MCF 10A (cell line): ENCODE measurements around the gene SSBP2. TPM values are rescaled to one million over a fixed set of nuclear protein-coding genes. Genes with fewer than 3 reads are reported as not detected.

ENCODE experiments used
- BruUV-seq: library from RNA; stranded (reverse); fragments of 400-500 nt; replicated peaks from 2 replicates; lab custom pipeline; 2021; lab: Mats Ljungman, UMichigan
- CTCF ChIA-PET: fragments of 300-600 bp; sonication (Branson Sonifier 250); formaldehyde crosslinking; extraction: SDS; loops from one replicate; lab custom pipeline; 2021; ENCODE audit warnings: antibody characterized with exemption, inconsistent platforms; lab: Yijun Ruan, JAX
- POLR2A ChIA-PET: fragments of 300-600, 350-650 bp; sonication (Branson Sonifier 250); formaldehyde crosslinking; extraction: SDS; loops from one replicate; lab custom pipeline; 2020; ENCODE audit warnings: antibody characterized with exemption, inconsistent platforms; lab: Yijun Ruan, JAX
- DNase-seq: peaks from one replicate; pipeline ENCODE4 v3.0.0-alpha.2; 2018; ENCODE audit not compliant: unreplicated experiment
- H3K27ac Mint-ChIP-seq: one replicate; pipeline ENCODE4 v1.8.0; 2022; ENCODE audit warnings: mild to moderate bottlenecking, low read depth, mixed read lengths; ENCODE audit not compliant: unreplicated experiment
- H3K27me3 Mint-ChIP-seq: one replicate; pipeline ENCODE4 v1.8.0; 2022; ENCODE audit warnings: mixed read lengths; ENCODE audit not compliant: insufficient read depth, unreplicated experiment
- H3K36me3 Mint-ChIP-seq: one replicate; pipeline ENCODE4 v1.8.0; 2022; ENCODE audit warnings: mild to moderate bottlenecking, moderate library complexity, mixed read lengths; ENCODE audit not compliant: insufficient read depth, unreplicated experiment
- H3K4me1 Mint-ChIP-seq: one replicate; pipeline ENCODE4 v1.8.0; 2022; ENCODE audit warnings: mixed read lengths; ENCODE audit not compliant: insufficient read depth, unreplicated experiment
- H3K4me3 Mint-ChIP-seq: one replicate; pipeline ENCODE4 v1.8.0; 2022; ENCODE audit warnings: mild to moderate bottlenecking, moderate library complexity, mixed read lengths; ENCODE audit not compliant: unreplicated experiment
- H3K9me3 Mint-ChIP-seq: one replicate; pipeline ENCODE4 v1.8.0; 2022; ENCODE audit warnings: mixed read lengths; ENCODE audit not compliant: unreplicated experiment
- CTCF ChIP-seq: fragments of 200-600 bp; IDR thresholded peaks from one replicate; pipeline ENCODE4 v1.8.0; 2022; ENCODE audit warnings: antibody characterized with exemption, mild to moderate bottlenecking; ENCODE audit not compliant: unreplicated experiment
- intact Hi-C: fragments of 100-400 bp; cut with micrococcal nuclease; formaldehyde crosslinking; loops from 2 replicates; pipeline ENCODE4 v1.14.1; 2022
- total RNA-seq: library from RNA; stranded (reverse); gene quantifications from 2 replicates; pipeline ENCODE4 v1.2.3, GENCODE V29; 2022

SSBP2 gene
- total RNA-seq, 1 experiment from 2014 or later, result 52.7 TPM

DNA sequence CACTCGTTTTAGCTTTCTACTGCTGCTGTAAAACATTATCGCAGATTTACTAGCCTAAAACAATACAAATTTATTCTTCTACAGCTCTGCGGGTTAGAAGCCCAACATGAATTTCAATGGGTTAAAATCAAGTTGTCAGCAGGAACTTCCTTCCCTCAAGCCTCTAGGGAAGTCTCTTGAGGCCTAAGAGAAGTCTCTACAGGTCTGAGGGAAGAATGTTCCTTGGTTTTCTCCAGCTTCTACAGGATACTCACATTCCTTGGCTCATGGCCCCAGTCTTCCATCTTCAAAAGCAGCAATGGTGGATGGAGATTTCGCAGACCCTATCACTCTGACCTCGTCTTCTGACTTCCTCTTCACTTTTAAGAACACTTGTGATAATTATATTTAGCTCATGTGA, 21.6 kb upstream of the SSBP2 start:
- ChIA-PET POLR2A (interaction anchor here (1.0 to 3.1 kb wide), 7 partner anchors 9 to 256 kb away, joined by 3 to 15 read pairs (median 4); partner anchors contain the start of gene SSBP2), CTCF (interaction anchor here (1.1 to 1.6 kb wide), 3 partner anchors 9 to 72 kb away, joined by 3 to 4 read pairs (median 3); no protein-coding TSS in a partner anchor)
- no TSS peak for BruUV-seq
- no peak for DNase-seq
- no peak for TF ChIP-seq CTCF
- Mint-ChIP-seq H3K27ac (no peak overlapping the region), H3K9me3 (peaks cover 14% of the 10 kb centered on the region), H3K4me3 (no peak overlapping the region), H3K4me1 (peaks cover 28% of the 10 kb centered on the region), H3K27me3 (no peaks in the 10 kb centered on the region), H3K36me3 (peaks cover 7% of the 10 kb centered on the region)
- intact Hi-C loops, result no loop called here

DNA sequence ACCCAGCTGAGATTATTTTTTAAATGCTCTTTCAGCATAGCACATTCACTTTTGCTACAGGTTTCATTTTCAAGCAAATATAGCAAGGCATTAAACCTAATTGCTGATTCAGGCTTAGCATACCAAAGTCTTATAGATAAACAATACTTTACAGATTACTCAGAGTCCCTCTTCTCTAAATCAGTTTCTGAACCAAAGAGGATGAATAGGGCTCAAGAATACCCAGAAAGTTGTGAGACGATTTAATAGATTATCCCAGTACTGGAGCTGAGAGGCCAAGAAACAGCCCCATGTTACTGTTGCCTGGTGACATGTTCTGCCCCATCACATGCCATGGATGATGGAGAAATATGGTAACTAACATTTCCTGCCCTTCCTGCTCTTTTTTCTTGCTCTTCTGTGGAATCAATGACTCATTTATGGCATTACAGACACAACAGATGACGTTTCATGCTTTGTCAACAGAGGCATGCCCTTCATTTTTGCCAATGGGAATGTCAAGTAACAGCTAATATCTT, 18.1 kb upstream of the SSBP2 start:
- Mint-ChIP-seq H3K27ac (peak overlapping the region; percentile 93), H3K9me3 (peaks cover 14% of the 10 kb centered on the region), H3K27me3 (no peaks in the 10 kb centered on the region), H3K36me3 (peaks cover 7% of the 10 kb centered on the region), H3K4me3 (no peak overlapping the region), H3K4me1 (peaks cover 20% of the 10 kb centered on the region)
- intact Hi-C loops, result no loop called here
- TF ChIP-seq CTCF, result no peak
- ChIA-PET POLR2A (interaction anchor here (1.0 to 2.1 kb wide), 6 partner anchors 10 to 202 kb away, joined by 3 to 18 read pairs (median 4); no protein-coding TSS in a partner anchor), CTCF (interaction anchor here (0.9 kb wide), 1 partner anchor 397 kb away, joined by 3 read pairs; no protein-coding TSS in a partner anchor)
- DNase-seq, result peak; percentile 68
- no TSS peak for BruUV-seq

DNA sequence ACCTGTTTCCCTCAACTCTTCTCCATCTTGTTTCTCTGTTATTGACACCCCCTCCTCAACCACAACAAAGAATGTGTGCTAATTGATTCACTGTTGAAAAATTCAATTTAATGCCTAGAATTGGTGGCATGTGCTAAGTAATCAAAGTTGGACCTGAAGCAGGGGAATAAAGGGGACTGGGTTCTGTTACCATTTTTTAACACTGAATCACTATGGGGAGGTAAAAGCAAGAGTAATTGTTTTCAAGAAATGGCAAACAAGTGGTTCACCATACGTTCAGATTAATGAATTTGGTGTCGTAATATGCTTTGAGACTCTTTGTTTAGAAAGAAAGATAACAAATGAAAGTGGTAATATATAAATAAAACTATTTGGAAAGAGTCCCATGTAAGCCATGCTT, 17.0 kb upstream of the SSBP2 start:
- no peaks in the 10 kb centered on the region for H3K27me3 Mint-ChIP-seq
- no peak for TF ChIP-seq CTCF
- no TSS peak for BruUV-seq
- peaks cover 10% of the 10 kb centered on the region for H3K9me3 Mint-ChIP-seq
- peak overlapping the region; percentile 93 for H3K27ac Mint-ChIP-seq
- no peak overlapping the region for H3K4me3 Mint-ChIP-seq
- peaks cover 9% of the 10 kb centered on the region for H3K4me1 Mint-ChIP-seq
- intact Hi-C loops, result no loop called here
- ChIA-PET POLR2A (interaction anchor here (0.9 to 2.1 kb wide), 4 partner anchors 11 to 19 kb away, joined by 3 to 15 read pairs (median 6); partner anchors contain the start of gene SSBP2), CTCF (interaction anchor here (0.9 kb wide), 1 partner anchor 492 kb away, joined by 3 read pairs; no protein-coding TSS in a partner anchor)
- peaks cover 6% of the 10 kb centered on the region for H3K36me3 Mint-ChIP-seq
- DNase-seq, result no peak

GRCh38 chr5:81767097-81767496, 16.2 kb upstream of the SSBP2 start:
- intact Hi-C loops, result no loop called here
- no peak for TF ChIP-seq CTCF
- ChIA-PET POLR2A (interaction anchor here (0.9 to 2.1 kb wide), 5 partner anchors 11 to 20 kb away, joined by 3 to 15 read pairs (median 3); partner anchors contain the start of gene SSBP2), CTCF (interaction anchor here (0.9 kb wide), 1 partner anchor 493 kb away, joined by 3 read pairs; no protein-coding TSS in a partner anchor)
- no peak overlapping the region for H3K4me3 Mint-ChIP-seq
- no TSS peak for BruUV-seq
- no peaks in the 10 kb centered on the region for H3K27me3 Mint-ChIP-seq
- no peak for DNase-seq
- peak overlapping the region; percentile 93 for H3K27ac Mint-ChIP-seq
- peaks cover 8% of the 10 kb centered on the region for H3K4me1 Mint-ChIP-seq
- H3K9me3 Mint-ChIP-seq, result peaks cover 6% of the 10 kb centered on the region
- H3K36me3 Mint-ChIP-seq, result no peaks in the 10 kb centered on the region
